K562 (cell line): ENCODE data around the gene SEC14L5. TPM values are rescaled to one million over a fixed set of nuclear protein-coding genes. Genes with fewer than 3 reads are reported as not detected.

Experiments
- BCOR ChIP-seq: fragments of 450-650 bp; IDR thresholded peaks from 2 replicates; pipeline ENCODE4 v1.6.1; 2016
- GTF2A2 ChIP-seq: IDR thresholded peaks from 2 replicates; pipeline ENCODE4 v1.6.1; 2016; ENCODE audit warnings: mild to moderate bottlenecking, missing genetic modification characterization, missing compliant biosample characterization
- MAX ChIP-seq: sonication (generic); formaldehyde crosslinking; IDR thresholded peaks from 2 replicates; pipeline ENCODE4 v1.9.0; 2022; ENCODE audit warnings: mild to moderate bottlenecking, missing genetic modification reagents
- NRF1 ChIP-seq, 2 experiments: fragments of 450-650 bp; IDR thresholded peaks in 1 of 2; conservative IDR thresholded peaks in 1 of 2; 2 replicates each; pipeline ENCODE4 v1.6.1; 2014; ENCODE audit warnings: mild to moderate bottlenecking in 2 of 2
- RB1 ChIP-seq: fragments of 450-650 bp; IDR thresholded peaks from 2 replicates; pipeline ENCODE4 v1.6.1; 2017; ENCODE audit warnings: low read depth, mild to moderate bottlenecking
- SIN3A ChIP-seq, 2 experiments: fragments of 150-350 bp in 1 of 2; IDR thresholded peaks; 2 replicates each; pipeline ENCODE4 v1.6.1; 2011 to 2016; ENCODE audit warnings: borderline replicate concordance in 2 of 2, low read depth in 2 of 2, low read length in 2 of 2, mild to moderate bottlenecking in 2 of 2, moderate library complexity in 2 of 2; ENCODE audit not compliant: control insufficient read depth in 1 of 2
- SP1 ChIP-seq: sonication (generic); formaldehyde crosslinking; IDR thresholded peaks from 2 replicates; pipeline ENCODE4 v1.8.1; 2022; ENCODE audit warnings: mild to moderate bottlenecking, missing genetic modification reagents
- SRF ChIP-seq, 2 experiments: fragments of 250-450, 450-650 bp in 1 of 2; sonication (Bioruptor Pico) in 1 of 2; sonication (generic) in 1 of 2; formaldehyde crosslinking; IDR thresholded peaks; 2 replicates each; pipeline versions ENCODE4 v1.5.0 to v1.5.1; 2020 to 2022; ENCODE audit warnings: mild to moderate bottlenecking in 1 of 2, missing genetic modification reagents in 1 of 2
- U2AF1 ChIP-seq: fragments of 200-400 bp; formaldehyde crosslinking; optimal IDR thresholded peaks from 2 replicates; pipeline ENCODE3; 2017; ENCODE audit warnings: mild to moderate bottlenecking, low read depth, low read length, moderate library complexity
- ZNF263 ChIP-seq: sonication (generic); formaldehyde crosslinking; IDR thresholded peaks from 2 replicates; pipeline ENCODE4 v1.8.0; 2022; ENCODE audit warnings: mild to moderate bottlenecking, missing genetic modification reagents, borderline replicate concordance
- polyA plus RNA-seq, 8 experiments: library from polyadenylated mRNA; depleted of rRNA in 4 of 8; stranded (reverse) in 5 of 8; unstranded in 3 of 8; fragments of >200 nt; fragmentation: Nextera tagmentation in 2 of 8; fragmentation: Illumina TruSeq in 1 of 8; extraction: Ambion mirVana in 2 of 8; extraction: Trizol in 1 of 8; gene quantifications; 2 replicates each; pipeline versions ENCODE4 v1.2.1 to v1.2.3, GENCODE V29; 2011 to 2014; ENCODE audit warnings: inconsistent platforms in 1 of 8, missing spikeins in 1 of 8
- total RNA-seq, 7 experiments: library from RNA; depleted of rRNA in 6 of 7; stranded (reverse); fragments of >200 nt in 6 of 7; fragmentation: Illumina TruSeq in 2 of 7; extraction: Trizol in 2 of 7; gene quantifications; 2 replicates each; pipeline versions ENCODE4 v1.2.1 to v1.2.3, GENCODE V29; 2011 to 2021; ENCODE audit warnings: low replicate concordance in 1 of 7
- TF ChIP-seq, protein P1 (sequence below): fragments of 450-650 bp; formaldehyde crosslinking; IDR thresholded peaks from 2 replicates; pipeline ENCODE4 v1.4.0; 2022; ENCODE audit warnings: mild to moderate bottlenecking, moderate library complexity

Gene SEC14L5
- total and polyA plus RNA-seq, 9 of the 15 experiments (the other 6 are each of a cell fraction or from before 2014, with no cell fraction given) = 0.11 TPM; not detected in 8

- TF ChIP-seq SIN3A (IDR thresholded peaks at IDR 0.05; ENCODE audit: borderline replicate concordance in 2 of 2, control insufficient read depth in 1 of 2, low read depth in 2 of 2, low read length in 2 of 2) (peak in 1 of 2 experiments; percentile 91; a peak in 3 of 4 replicates), MAX (CRISPR knock-in tag) (no peak), NRF1 (conservative IDR thresholded peaks at IDR 0.05 in 1 of 2, IDR thresholded peaks at IDR 0.05 in 1 of 2) (peak; percentile 87 to 89), SP1 (CRISPR knock-in tag) (peak; percentile 72), BCOR (peak; percentile 43; the same call in 1 of the 2 replicates), SRF (CRISPR knock-in tag; IDR thresholded peaks at IDR 0.05) (peak in 1 of 2 experiments; percentile 20; a peak in 1 of 4 replicates), RB1 (peak; percentile 33; the same call in 1 of the 2 replicates), ZNF263 (CRISPR knock-in tag) (peak; percentile 85), U2AF1 (no peak), GTF2A2 (no peak)
- TF ChIP-seq, protein P1, sequence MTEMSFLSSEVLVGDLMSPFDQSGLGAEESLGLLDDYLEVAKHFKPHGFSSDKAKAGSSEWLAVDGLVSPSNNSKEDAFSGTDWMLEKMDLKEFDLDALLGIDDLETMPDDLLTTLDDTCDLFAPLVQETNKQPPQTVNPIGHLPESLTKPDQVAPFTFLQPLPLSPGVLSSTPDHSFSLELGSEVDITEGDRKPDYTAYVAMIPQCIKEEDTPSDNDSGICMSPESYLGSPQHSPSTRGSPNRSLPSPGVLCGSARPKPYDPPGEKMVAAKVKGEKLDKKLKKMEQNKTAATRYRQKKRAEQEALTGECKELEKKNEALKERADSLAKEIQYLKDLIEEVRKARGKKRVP (CRISPR knock-in tag) = no peak
Observed at GRCh38 chr16:4957720-4958509, at the start of gene SEC14L5 (continued).
